ENCODE measurements around the gene CCR6. TPM values are rescaled to one million over a fixed set of nuclear protein-coding genes. Genes with fewer than 3 reads are reported as not detected.
A peak's percentile ranks its signal among the peaks of the same experiment; 100 is the strongest.
"Not testable (repeated sequence)": the region's sequence is repeated elsewhere in the genome, so short reads cannot be mapped to it uniquely, and the experiment has no call there.

Gene CCR6
- total RNA-seq, 5 donors from 2014 or later (not counting 1 experiment from before 2014, with no cell fraction given) = 3.2 to 19.4 (median 15.0) TPM

DNA sequence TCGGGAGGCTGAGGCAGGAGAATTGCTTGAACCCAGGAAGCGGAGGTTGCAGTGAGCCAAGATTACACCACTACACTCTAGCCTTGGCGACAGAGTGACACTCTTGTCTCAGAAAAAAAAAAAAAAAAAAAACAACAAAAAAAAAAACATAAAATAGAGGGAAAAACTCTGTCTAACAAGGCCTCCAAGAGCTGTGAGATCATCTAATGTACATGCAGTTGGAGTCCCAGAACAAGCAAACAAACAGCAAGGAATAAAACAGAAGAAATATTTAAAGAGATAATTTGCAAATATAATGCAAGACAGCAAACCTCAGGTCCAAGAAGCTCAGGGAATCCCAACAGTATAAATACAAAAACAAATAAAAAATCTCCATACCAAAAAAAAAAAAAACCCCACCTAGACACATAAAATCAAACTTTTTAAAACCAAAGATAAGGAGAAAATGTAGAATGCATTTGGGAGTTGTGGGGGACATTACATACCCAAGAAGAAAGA is 35.0 kb upstream of the CCR6 start:
- Mint-ChIP-seq H3K27ac (no peak overlapping the region), H3K9me3 (peaks cover 0 to 14% (median 7%) of the 10 kb centered on the region in 3 donors), H3K4me1 (peaks cover 27 to 41% (median 27%) of the 10 kb centered on the region in 3 donors), H3K4me3 (no peak overlapping the region), H3K36me3 (peaks cover 4% of the 10 kb centered on the region), H3K27me3 (no peaks in the 10 kb centered on the region)
- no peaks in the 10 kb centered on the region for H3K36me3 ChIP-seq (ENCODE audit: control insufficient read depth in 2 of 2, extremely low read depth in 1 of 2, insufficient read depth in 1 of 2, low read length in 1 of 2)
- CTCF ChIA-PET = interaction anchor here (0.7 kb wide), 3 partner anchors 57 to 202 kb away, joined by 3 to 5 read pairs (median 4); no protein-coding TSS in a partner anchor
- H3K27me3 ChIP-seq (replicated peaks in 1 of 2; ENCODE audit: control insufficient read depth in 2 of 2, extremely low read depth in 1 of 2, insufficient read depth in 2 of 2, low read length in 1 of 2) = no peaks in the 10 kb centered on the region
- H3K27ac ChIP-seq (ENCODE audit: low read length) = no peak overlapping the region
- ATAC-seq (replicated peaks in 1 of 4) (no peak), DNase-seq (no peak)
- no peak overlapping the region for H3K4me3 ChIP-seq (ENCODE audit: control insufficient read depth in 1 of 2, extremely low read depth in 1 of 2, low read length in 1 of 2)
- POLR2A ChIA-PET = interaction anchor here in 1 of 2 donors (0.7 kb wide), 1 partner anchor 32 kb away, joined by 7 read pairs; no protein-coding TSS in a partner anchor
- H3K9me3 ChIP-seq = no peaks in the 10 kb centered on the region
- H3K4me1 ChIP-seq (ENCODE audit: control insufficient read depth in 1 of 2, extremely low read depth in 1 of 2, insufficient read depth in 2 of 2, low read length in 2 of 2) = peaks cover 21 to 29% of the 10 kb centered on the region in 2 experiments
- no CpG with 5 or more reads among the region's 3 CpGs for WGBS (ENCODE audit: insufficient coverage)

DNA sequence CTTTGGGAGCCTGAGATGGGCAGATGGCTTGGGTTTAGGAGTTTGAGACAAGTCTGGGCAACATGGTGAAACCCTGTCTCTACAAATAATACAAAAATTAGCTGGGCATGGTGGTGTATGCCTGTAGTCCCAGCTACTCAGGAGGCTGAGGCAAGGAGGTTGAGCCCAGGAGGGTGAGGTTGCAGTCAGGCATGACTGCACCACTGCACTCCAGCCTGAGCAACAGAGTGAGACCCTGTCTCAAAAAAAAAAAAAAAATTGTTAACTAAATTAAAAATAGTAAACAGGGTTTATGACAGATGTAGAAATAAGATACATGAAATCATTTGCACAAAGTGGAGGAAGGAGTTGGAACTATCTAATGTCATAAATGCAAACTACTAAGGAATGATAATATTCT is 34.2 kb upstream of the CCR6 start:
- ChIA-PET POLR2A (interaction anchor here in 1 of 2 donors (0.7 kb wide), 1 partner anchor 32 kb away, joined by 7 read pairs; no protein-coding TSS in a partner anchor), CTCF (interaction anchor here (0.6 to 0.7 kb wide), 3 partner anchors 35 to 124 kb away, joined by 3 to 5 read pairs (median 5); no protein-coding TSS in a partner anchor)
- not testable (repeated sequence) for H3K27ac ChIP-seq (ENCODE audit: low read length); H3K36me3 ChIP-seq (ENCODE audit: control insufficient read depth in 2 of 2, extremely low read depth in 1 of 2, insufficient read depth in 1 of 2, low read length in 1 of 2); H3K36me3 Mint-ChIP-seq; H3K27me3 ChIP-seq (replicated peaks in 1 of 2; ENCODE audit: control insufficient read depth in 2 of 2, extremely low read depth in 1 of 2, insufficient read depth in 2 of 2, low read length in 1 of 2); ATAC-seq (replicated peaks in 1 of 4); DNase-seq; H3K27ac Mint-ChIP-seq; H3K4me3 ChIP-seq (ENCODE audit: control insufficient read depth in 1 of 2, extremely low read depth in 1 of 2, low read length in 1 of 2); H3K4me3 Mint-ChIP-seq; H3K9me3 ChIP-seq; H3K27me3 Mint-ChIP-seq
- peaks cover 29 to 38% of the 10 kb centered on the region in 2 experiments for H3K4me1 ChIP-seq (ENCODE audit: control insufficient read depth in 1 of 2, extremely low read depth in 1 of 2, insufficient read depth in 2 of 2, low read length in 2 of 2)
- peaks cover 35 to 49% (median 35%) of the 10 kb centered on the region in 3 donors for H3K4me1 Mint-ChIP-seq
- peaks cover 0 to 14% (median 7%) of the 10 kb centered on the region in 3 donors for H3K9me3 Mint-ChIP-seq

DNA sequence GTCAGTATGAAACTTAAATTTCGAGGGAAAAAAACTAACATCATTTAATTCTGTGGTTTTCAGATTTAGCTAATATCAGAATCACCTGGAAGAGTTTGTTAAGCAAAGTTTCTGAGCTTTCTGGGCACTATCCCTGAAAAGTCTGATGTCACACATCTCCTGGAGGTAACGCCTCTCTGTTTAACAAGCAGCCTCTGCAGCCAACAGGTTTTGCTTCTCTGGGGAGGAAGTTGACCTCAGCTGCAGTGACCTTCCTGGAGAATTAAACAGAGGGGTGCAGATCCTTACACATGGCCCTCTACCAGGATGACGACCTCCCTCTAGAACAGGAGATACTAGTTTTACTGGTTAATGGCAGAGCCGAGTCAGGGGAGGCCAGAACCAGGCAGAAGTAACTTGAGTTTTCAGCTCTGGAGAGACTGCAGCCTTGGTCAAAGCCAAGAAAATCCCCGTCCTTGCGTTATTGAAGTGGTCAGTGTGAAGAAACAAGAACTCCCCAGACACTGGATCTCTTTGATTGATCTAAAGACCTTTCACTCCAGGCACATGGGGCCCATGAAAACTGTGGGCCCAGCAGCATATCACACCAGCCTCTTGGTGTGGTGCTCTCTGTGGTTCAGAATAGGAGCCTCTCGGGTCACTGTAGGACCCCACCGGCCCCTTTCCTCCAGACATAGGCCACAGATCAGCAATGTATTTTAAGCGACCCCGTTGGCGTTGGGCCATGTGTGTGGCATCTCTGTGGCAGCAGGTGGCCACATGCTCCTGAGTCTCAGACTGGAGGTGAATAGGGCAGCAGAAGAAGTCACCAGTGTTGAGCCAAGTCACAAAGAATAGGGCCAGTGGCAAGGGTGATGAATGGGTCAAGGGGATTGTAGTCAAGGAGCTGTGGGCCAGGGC is 33.4 kb upstream of the CCR6 start:
- no peak for DNase-seq
- peaks cover 4% of the 10 kb centered on the region for H3K36me3 Mint-ChIP-seq
- 90% methylated on average over 7 of the region's 11 CpGs for WGBS (ENCODE audit: insufficient coverage)
- CTCF ChIA-PET = no interaction called here
- ATAC-seq (replicated peaks in 1 of 4) = no peak
- Histone ChIP-seq H3K4me1 (ENCODE audit: control insufficient read depth in 1 of 2, extremely low read depth in 1 of 2, insufficient read depth in 2 of 2, low read length in 2 of 2) (peaks cover 37 to 45% of the 10 kb centered on the region in 2 experiments), H3K27ac (ENCODE audit: low read length) (no peak overlapping the region), H3K9me3 (no peaks in the 10 kb centered on the region), H3K27me3 (replicated peaks in 1 of 2; ENCODE audit: control insufficient read depth in 2 of 2, extremely low read depth in 1 of 2, insufficient read depth in 2 of 2, low read length in 1 of 2) (no peaks in the 10 kb centered on the region), H3K4me3 (ENCODE audit: control insufficient read depth in 1 of 2, extremely low read depth in 1 of 2, low read length in 1 of 2) (no peak overlapping the region), H3K36me3 (ENCODE audit: control insufficient read depth in 2 of 2, extremely low read depth in 1 of 2, insufficient read depth in 1 of 2, low read length in 1 of 2) (no peaks in the 10 kb centered on the region)
- H3K4me1 Mint-ChIP-seq = peaks cover 43 to 54% (median 43%) of the 10 kb centered on the region in 3 donors
- POLR2A ChIA-PET = no interaction called here
- H3K27ac Mint-ChIP-seq = no peak overlapping the region
- no peaks in the 10 kb centered on the region for H3K27me3 Mint-ChIP-seq
- no peak overlapping the region for H3K4me3 Mint-ChIP-seq
- peaks cover 0 to 14% (median 7%) of the 10 kb centered on the region in 3 donors for H3K9me3 Mint-ChIP-seq

DNA sequence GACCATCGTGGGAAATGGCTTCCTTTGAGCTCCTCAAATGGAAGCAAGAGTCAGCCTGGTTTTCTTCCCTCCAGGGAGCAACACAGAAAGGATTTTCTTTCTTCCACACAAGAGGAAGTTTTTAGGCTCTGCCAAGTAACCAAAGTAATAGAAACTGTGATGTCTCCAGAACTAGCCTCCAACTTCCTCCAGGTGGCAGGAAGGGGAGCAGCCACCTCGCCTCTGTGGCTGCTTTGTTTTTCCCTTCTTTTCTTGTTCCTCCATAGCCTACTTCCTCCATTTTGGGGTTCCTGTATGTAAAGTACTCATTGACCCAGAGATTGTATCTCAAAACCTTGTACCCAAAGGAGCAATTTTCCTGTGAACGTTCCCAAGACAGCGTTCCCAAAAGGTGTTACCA is 32.7 kb upstream of the CCR6 start:
- DNase-seq (no peak), ATAC-seq (replicated peaks in 1 of 4) (no peak)
- H3K27me3 ChIP-seq (replicated peaks in 1 of 2; ENCODE audit: control insufficient read depth in 2 of 2, extremely low read depth in 1 of 2, insufficient read depth in 2 of 2, low read length in 1 of 2) = no peaks in the 10 kb centered on the region
- H3K4me1 ChIP-seq (ENCODE audit: control insufficient read depth in 1 of 2, extremely low read depth in 1 of 2, insufficient read depth in 2 of 2, low read length in 2 of 2) = peaks cover 43 to 52% of the 10 kb centered on the region in 2 experiments
- Mint-ChIP-seq H3K27me3 (no peaks in the 10 kb centered on the region), H3K4me3 (no peak overlapping the region), H3K27ac (no peak overlapping the region), H3K4me1 (peaks cover 49 to 61% (median 49%) of the 10 kb centered on the region in 3 donors), H3K9me3 (peaks cover 0 to 14% (median 7%) of the 10 kb centered on the region in 3 donors), H3K36me3 (peaks cover 4% of the 10 kb centered on the region)
- no peak overlapping the region for H3K27ac ChIP-seq (ENCODE audit: low read length)
- no peaks in the 10 kb centered on the region for H3K36me3 ChIP-seq (ENCODE audit: control insufficient read depth in 2 of 2, extremely low read depth in 1 of 2, insufficient read depth in 1 of 2, low read length in 1 of 2)
- ChIA-PET CTCF (no interaction called here), POLR2A (no interaction called here)
- no peaks in the 10 kb centered on the region for H3K9me3 ChIP-seq
- 86% methylated on average over 3 of the region's 4 CpGs for WGBS (ENCODE audit: insufficient coverage)
- H3K4me3 ChIP-seq (ENCODE audit: control insufficient read depth in 1 of 2, extremely low read depth in 1 of 2, low read length in 1 of 2) = no peak overlapping the region

DNA sequence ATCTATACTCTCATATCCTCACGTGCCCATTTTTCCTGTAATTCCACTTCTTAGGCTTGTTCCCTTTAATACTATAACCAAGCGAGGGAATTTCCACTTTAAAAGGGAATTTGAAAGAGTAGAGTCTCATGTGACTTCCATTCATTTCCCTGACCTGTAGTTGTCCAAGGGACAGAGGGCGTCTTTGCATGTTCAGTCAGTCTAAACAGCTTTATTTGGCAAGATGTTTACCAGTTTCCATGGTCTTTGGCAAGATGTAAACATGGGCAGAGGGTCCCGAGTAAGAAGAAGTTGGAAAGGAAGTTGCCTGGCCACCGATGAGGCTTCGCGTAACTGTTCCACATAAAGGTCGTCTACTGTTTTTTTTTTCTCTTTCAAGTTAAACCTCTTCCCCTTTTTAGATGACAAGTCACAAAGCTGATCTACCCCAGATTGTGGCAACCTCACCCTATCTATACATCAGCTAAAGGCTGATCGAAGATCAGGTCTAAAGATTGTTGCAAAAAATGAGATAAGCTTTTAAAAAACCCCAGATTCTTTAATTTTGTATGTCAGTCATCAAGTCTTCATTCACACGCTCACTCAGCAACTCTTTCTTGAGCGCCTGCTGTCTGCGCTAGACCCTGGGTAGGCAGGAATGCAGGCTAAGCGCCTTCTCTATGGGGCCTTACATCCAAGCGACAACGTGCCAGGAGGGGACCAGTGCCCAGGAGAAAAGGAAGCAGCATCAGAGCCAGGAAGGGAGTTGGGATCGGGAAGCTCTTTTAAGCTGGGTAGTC is 31.7 kb upstream of the CCR6 start:
- Mint-ChIP-seq H3K4me1 (peaks cover 54 to 70% (median 56%) of the 10 kb centered on the region in 3 donors), H3K36me3 (peaks cover 4% of the 10 kb centered on the region), H3K4me3 (peak overlapping the region; percentile 11 to 61 (median 54)), H3K27me3 (no peaks in the 10 kb centered on the region), H3K9me3 (peaks cover 0 to 10% (median 4%) of the 10 kb centered on the region in 3 donors), H3K27ac (peak overlapping the region; percentile 80 to 88)
- H3K4me3 ChIP-seq (ENCODE audit: control insufficient read depth in 1 of 2, extremely low read depth in 1 of 2, low read length in 1 of 2) = no peak overlapping the region
- H3K27me3 ChIP-seq (replicated peaks in 1 of 2; ENCODE audit: control insufficient read depth in 2 of 2, extremely low read depth in 1 of 2, insufficient read depth in 2 of 2, low read length in 1 of 2) = no peaks in the 10 kb centered on the region
- ATAC-seq (replicated peaks in 1 of 4) = peak; percentile 25 to 72 (median 35)
- H3K36me3 ChIP-seq (ENCODE audit: control insufficient read depth in 2 of 2, extremely low read depth in 1 of 2, insufficient read depth in 1 of 2, low read length in 1 of 2) = no peaks in the 10 kb centered on the region
- POLR2A ChIA-PET = interaction anchor here (0.6 kb wide), 2 partner anchors 31 to 514 kb away, joined by 3 read pairs; no protein-coding TSS in a partner anchor
- H3K4me1 ChIP-seq (ENCODE audit: control insufficient read depth in 1 of 2, extremely low read depth in 1 of 2, insufficient read depth in 2 of 2, low read length in 2 of 2) = peaks cover 45 to 59% of the 10 kb centered on the region in 2 experiments
- CTCF ChIA-PET = interaction anchor here in 1 of 2 donors (0.8 kb wide), 1 partner anchor 33 kb away, joined by 3 read pairs; no protein-coding TSS in a partner anchor
- peak in 6 of 35 experiments; percentile 18 to 63 (median 32) for DNase-seq
- peak overlapping the region; percentile 82 for H3K27ac ChIP-seq (ENCODE audit: low read length)
- no peaks in the 10 kb centered on the region for H3K9me3 ChIP-seq
- WGBS (ENCODE audit: insufficient coverage) = 46% methylated on average over 7 of the region's 16 CpGs

DNA sequence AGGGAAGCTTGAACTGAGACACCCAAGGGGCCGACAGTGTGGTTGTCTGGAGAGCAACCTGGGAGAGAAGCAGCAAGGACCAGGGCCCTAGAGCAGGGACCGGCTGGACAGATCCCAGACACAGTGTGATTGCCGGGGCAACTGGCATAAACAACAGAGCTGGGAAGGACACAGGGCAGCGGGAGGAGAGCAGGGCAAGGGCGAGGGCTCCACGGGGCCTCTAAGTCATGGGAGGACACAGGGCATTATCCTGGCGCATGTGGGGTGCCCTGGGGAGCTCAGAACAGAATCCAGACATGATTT is 31.1 kb upstream of the CCR6 start:
- peaks cover 4% of the 10 kb centered on the region for H3K36me3 Mint-ChIP-seq
- DNase-seq = no peak
- peak overlapping the region in 2 of 3 donors; percentile 11 to 61 for H3K4me3 Mint-ChIP-seq
- H3K27ac ChIP-seq (ENCODE audit: low read length) = peak overlapping the region; percentile 82
- H3K9me3 ChIP-seq = no peaks in the 10 kb centered on the region
- no peaks in the 10 kb centered on the region for H3K36me3 ChIP-seq (ENCODE audit: control insufficient read depth in 2 of 2, extremely low read depth in 1 of 2, insufficient read depth in 1 of 2, low read length in 1 of 2)
- H3K27ac Mint-ChIP-seq = peak overlapping the region; percentile 80 to 88
- peaks cover 45 to 59% of the 10 kb centered on the region in 2 experiments for H3K4me1 ChIP-seq (ENCODE audit: control insufficient read depth in 1 of 2, extremely low read depth in 1 of 2, insufficient read depth in 2 of 2, low read length in 2 of 2)
- ATAC-seq (replicated peaks in 1 of 4) = no peak
- no peaks in the 10 kb centered on the region for H3K27me3 Mint-ChIP-seq
- peaks cover 0 to 10% (median 4%) of the 10 kb centered on the region in 3 donors for H3K9me3 Mint-ChIP-seq
- 88% methylated on average over 7 of the region's 7 CpGs for WGBS (ENCODE audit: insufficient coverage)
- no peaks in the 10 kb centered on the region for H3K27me3 ChIP-seq (replicated peaks in 1 of 2; ENCODE audit: control insufficient read depth in 2 of 2, extremely low read depth in 1 of 2, insufficient read depth in 2 of 2, low read length in 1 of 2)
- ChIA-PET POLR2A (interaction anchor here in 1 of 2 donors (0.6 to 1.1 kb wide), 2 partner anchors 28 to 514 kb away, joined by 3 read pairs; no protein-coding TSS in a partner anchor), CTCF (interaction anchor here in 1 of 2 donors (0.8 kb wide), 1 partner anchor 32 kb away, joined by 3 read pairs; no protein-coding TSS in a partner anchor)
- no peak overlapping the region for H3K4me3 ChIP-seq (ENCODE audit: control insufficient read depth in 1 of 2, extremely low read depth in 1 of 2, low read length in 1 of 2)
- peaks cover 54 to 70% (median 56%) of the 10 kb centered on the region in 3 donors for H3K4me1 Mint-ChIP-seq

Data from T-cell (primary cell).